K562 (cell line): ENCODE measurements around the gene PYGL. TPM values are rescaled to one million over a fixed set of nuclear protein-coding genes. Genes with fewer than 3 reads are reported as not detected.

Experiments used
- ARHGAP35 ChIP-seq: fragments of 450-650 bp; IDR thresholded peaks from 2 replicates; pipeline ENCODE4 v1.6.1; 2018; ENCODE audit not compliant: partially characterized antibody
- ARID1B ChIP-seq: fragments of 450-650 bp; IDR thresholded peaks from 2 replicates; pipeline ENCODE4 v1.6.1; 2016; ENCODE audit warnings: antibody characterized with exemption, mild to moderate bottlenecking, inconsistent platforms
- ATF1 ChIP-seq, 2 experiments: fragments of 450-650 bp in 1 of 2; IDR thresholded peaks; 2 replicates each; pipeline ENCODE4 v1.6.1; 2016; ENCODE audit warnings: missing compliant biosample characterization in 1 of 2, missing genetic modification characterization in 1 of 2
- BDP1 ChIP-seq: IDR thresholded peaks from 3 replicates; pipeline ENCODE4 v1.6.1; 2011; ENCODE audit not compliant: insufficient read length, insufficient read depth
- C11orf30 ChIP-seq: fragments of 450-650 bp; IDR thresholded peaks from 2 replicates; pipeline ENCODE4 v1.6.1; 2016; ENCODE audit warnings: low read depth, mild to moderate bottlenecking
- CEBPB ChIP-seq: fragments of 450-650 bp; IDR thresholded peaks from 2 replicates; pipeline ENCODE4 v1.6.1; 2016; ENCODE audit warnings: missing genetic modification characterization, missing compliant biosample characterization
- DPF2 ChIP-seq: fragments of 450-650 bp; IDR thresholded peaks from 2 replicates; pipeline ENCODE4 v1.6.1; 2016
- HNRNPUL1 ChIP-seq: fragments of 200-400 bp; formaldehyde crosslinking; IDR thresholded peaks from 2 replicates; pipeline ENCODE4 v1.6.1; 2017; ENCODE audit warnings: low read length
- MAFK ChIP-seq: IDR thresholded peaks from 2 replicates; pipeline ENCODE4 v1.6.1; 2011; ENCODE audit warnings: low read length, improper control_type of control experiment
- NFIC ChIP-seq: fragments of 450-650 bp; IDR thresholded peaks from 2 replicates; pipeline ENCODE4 v1.6.1; 2017; ENCODE audit warnings: mild to moderate bottlenecking, inconsistent platforms
- PHTF2 ChIP-seq: fragments of 250-450 bp; sonication (Bioruptor Pico); IDR thresholded peaks from 2 replicates; pipeline ENCODE4 v1.5.0; 2021; ENCODE audit warnings: mild to moderate bottlenecking
- PRPF4 ChIP-seq: fragments of 200-400 bp; formaldehyde crosslinking; IDR thresholded peaks from one replicate; pipeline ENCODE4 v1.6.1; 2017; ENCODE audit warnings: low read length, low read depth, mild to moderate bottlenecking; ENCODE audit not compliant: insufficient read depth, poor library complexity, severe bottlenecking
- SRSF3 ChIP-seq: fragments of 200-400 bp; formaldehyde crosslinking; IDR thresholded peaks from 2 replicates; pipeline ENCODE4 v1.6.1; 2016; ENCODE audit warnings: mild to moderate bottlenecking, low read length, moderate library complexity; ENCODE audit not compliant: insufficient read depth
- TAF1 ChIP-seq: IDR thresholded peaks from 2 replicates; pipeline ENCODE4 v1.6.1; 2011; ENCODE audit warnings: mild to moderate bottlenecking, low read length, moderate library complexity; ENCODE audit not compliant: insufficient read depth, control insufficient read depth, severe bottlenecking; ENCODE audit errors: extremely low read depth
- ZBTB17 ChIP-seq: fragments of 450-650 bp; formaldehyde crosslinking; IDR thresholded peaks from 2 replicates; pipeline ENCODE4 v1.4.0; 2020; ENCODE audit warnings: mild to moderate bottlenecking
- ZNF175 ChIP-seq: fragments of 200-800 bp; sonication (Bioruptor generic); IDR thresholded peaks from 2 replicates; pipeline ENCODE4 v1.6.1; 2016; ENCODE audit warnings: low read depth, mild to moderate bottlenecking, missing genetic modification characterization, missing compliant biosample characterization
- ZNF316 ChIP-seq: fragments of 450-650 bp; IDR thresholded peaks from 2 replicates; pipeline ENCODE4 v1.6.1; 2016
- ZNF431 ChIP-seq: sonication (generic); formaldehyde crosslinking; IDR thresholded peaks from 2 replicates; pipeline ENCODE4 v1.8.0; 2022; ENCODE audit warnings: mild to moderate bottlenecking, missing genetic modification reagents
- polyA plus RNA-seq, 8 experiments: library from polyadenylated mRNA; depleted of rRNA in 4 of 8; stranded (reverse) in 5 of 8; unstranded in 3 of 8; fragments of >200 nt; fragmentation: Nextera tagmentation in 2 of 8; fragmentation: Illumina TruSeq in 1 of 8; extraction: Ambion mirVana in 2 of 8; extraction: Trizol in 1 of 8; gene quantifications; 2 replicates each; pipeline versions ENCODE4 v1.2.1 to v1.2.3, GENCODE V29; 2011 to 2014; ENCODE audit warnings: inconsistent platforms in 1 of 8, missing spikeins in 1 of 8
- total RNA-seq, 7 experiments: library from RNA; depleted of rRNA in 6 of 7; stranded (reverse); fragments of >200 nt in 6 of 7; fragmentation: Illumina TruSeq in 2 of 7; extraction: Trizol in 2 of 7; gene quantifications; 2 replicates each; pipeline versions ENCODE4 v1.2.1 to v1.2.3, GENCODE V29; 2011 to 2021; ENCODE audit warnings: low replicate concordance in 1 of 7
- TF ChIP-seq, protein P1 (sequence below): sonication (generic); formaldehyde crosslinking; IDR thresholded peaks from 2 replicates; pipeline ENCODE4 v1.8.0; 2023; ENCODE audit warnings: mild to moderate bottlenecking, missing genetic modification reagents
- TF ChIP-seq, protein P2 (sequence below): fragments of 250-450 bp; sonication (Bioruptor Pico); IDR thresholded peaks from 2 replicates; pipeline ENCODE4 v1.9.0; 2021; ENCODE audit warnings: mild to moderate bottlenecking
- TF ChIP-seq, protein P3 (sequence below): fragments of 250-450 bp; sonication (Bioruptor Pico); IDR thresholded peaks from 2 replicates; pipeline ENCODE4 v1.5.0; 2021; ENCODE audit warnings: mild to moderate bottlenecking, borderline replicate concordance

Gene PYGL
- total and polyA plus RNA-seq, 9 of the 15 experiments (the other 6 are each of a cell fraction or from before 2014, with no cell fraction given), result 3.5 to 17.9 (median 13.1) TPM

DNA sequence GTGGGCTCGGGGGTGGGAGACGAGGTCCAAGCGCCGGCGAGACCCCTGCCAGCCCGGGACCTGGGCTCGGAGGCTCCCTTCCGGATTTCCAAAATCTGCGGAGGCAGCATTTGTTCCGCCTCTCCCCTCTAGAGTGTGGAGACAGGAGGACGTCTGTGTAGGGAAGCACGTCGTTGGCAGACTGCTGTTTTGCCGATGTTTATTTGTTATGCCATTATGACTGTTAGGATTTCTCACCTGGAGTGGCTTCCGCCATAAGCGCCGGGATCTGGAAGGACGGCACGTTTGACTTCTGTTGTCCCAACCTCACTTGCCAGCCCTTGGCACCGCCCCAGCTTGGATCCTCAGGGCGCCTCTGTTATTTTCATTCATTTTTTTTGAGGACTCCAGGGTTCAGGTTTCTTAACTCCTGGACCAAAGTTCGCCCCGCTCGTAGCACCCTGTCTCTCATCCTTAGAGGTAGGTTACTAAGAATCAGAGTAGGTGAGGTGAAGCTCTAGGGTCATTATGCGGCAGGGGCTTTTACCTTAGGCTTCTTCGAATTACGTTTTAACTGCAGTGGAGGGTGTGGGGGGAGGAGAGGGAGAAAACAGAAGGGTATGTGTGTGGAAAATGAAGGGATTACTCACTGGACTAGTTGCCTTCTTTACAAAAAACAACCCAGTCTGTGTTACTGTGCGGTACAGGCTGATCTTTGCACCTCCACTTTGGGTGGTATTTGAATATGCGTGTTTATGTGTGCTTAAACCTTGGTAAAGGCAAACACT is 547 bp upstream of the PYGL start (continued):
- TF ChIP-seq, protein P1, sequence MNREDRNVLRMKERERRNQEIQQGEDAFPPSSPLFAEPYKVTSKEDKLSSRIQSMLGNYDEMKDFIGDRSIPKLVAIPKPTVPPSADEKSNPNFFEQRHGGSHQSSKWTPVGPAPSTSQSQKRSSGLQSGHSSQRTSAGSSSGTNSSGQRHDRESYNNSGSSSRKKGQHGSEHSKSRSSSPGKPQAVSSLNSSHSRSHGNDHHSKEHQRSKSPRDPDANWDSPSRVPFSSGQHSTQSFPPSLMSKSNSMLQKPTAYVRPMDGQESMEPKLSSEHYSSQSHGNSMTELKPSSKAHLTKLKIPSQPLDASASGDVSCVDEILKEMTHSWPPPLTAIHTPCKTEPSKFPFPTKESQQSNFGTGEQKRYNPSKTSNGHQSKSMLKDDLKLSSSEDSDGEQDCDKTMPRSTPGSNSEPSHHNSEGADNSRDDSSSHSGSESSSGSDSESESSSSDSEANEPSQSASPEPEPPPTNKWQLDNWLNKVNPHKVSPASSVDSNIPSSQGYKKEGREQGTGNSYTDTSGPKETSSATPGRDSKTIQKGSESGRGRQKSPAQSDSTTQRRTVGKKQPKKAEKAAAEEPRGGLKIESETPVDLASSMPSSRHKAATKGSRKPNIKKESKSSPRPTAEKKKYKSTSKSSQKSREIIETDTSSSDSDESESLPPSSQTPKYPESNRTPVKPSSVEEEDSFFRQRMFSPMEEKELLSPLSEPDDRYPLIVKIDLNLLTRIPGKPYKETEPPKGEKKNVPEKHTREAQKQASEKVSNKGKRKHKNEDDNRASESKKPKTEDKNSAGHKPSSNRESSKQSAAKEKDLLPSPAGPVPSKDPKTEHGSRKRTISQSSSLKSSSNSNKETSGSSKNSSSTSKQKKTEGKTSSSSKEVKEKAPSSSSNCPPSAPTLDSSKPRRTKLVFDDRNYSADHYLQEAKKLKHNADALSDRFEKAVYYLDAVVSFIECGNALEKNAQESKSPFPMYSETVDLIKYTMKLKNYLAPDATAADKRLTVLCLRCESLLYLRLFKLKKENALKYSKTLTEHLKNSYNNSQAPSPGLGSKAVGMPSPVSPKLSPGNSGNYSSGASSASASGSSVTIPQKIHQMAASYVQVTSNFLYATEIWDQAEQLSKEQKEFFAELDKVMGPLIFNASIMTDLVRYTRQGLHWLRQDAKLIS (CRISPR knock-in tag), result no peak
- no peak for TF ChIP-seq PRPF4
- no peak for TF ChIP-seq ARHGAP35
- TF ChIP-seq, protein P2, sequence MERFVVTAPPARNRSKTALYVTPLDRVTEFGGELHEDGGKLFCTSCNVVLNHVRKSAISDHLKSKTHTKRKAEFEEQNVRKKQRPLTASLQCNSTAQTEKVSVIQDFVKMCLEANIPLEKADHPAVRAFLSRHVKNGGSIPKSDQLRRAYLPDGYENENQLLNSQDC (CRISPR knock-in tag), result no peak
- peak; percentile 71 for TF ChIP-seq ZNF316
- 0 out of 2 replicates have a peak, but pooled peaks have one; percentile 14 for TF ChIP-seq MAFK
- TF ChIP-seq ZNF175, result no peak
- no peak for TF ChIP-seq SRSF3
- TF ChIP-seq PHTF2 (CRISPR knock-in tag), result no peak
- no peak for TF ChIP-seq CEBPB (tag)
- no peak for TF ChIP-seq HNRNPUL1
- no peak for TF ChIP-seq BDP1
- TF ChIP-seq C11orf30, result peak; percentile 75
- no peak for TF ChIP-seq ZNF431 (CRISPR knock-in tag)
- TF ChIP-seq, protein P3, sequence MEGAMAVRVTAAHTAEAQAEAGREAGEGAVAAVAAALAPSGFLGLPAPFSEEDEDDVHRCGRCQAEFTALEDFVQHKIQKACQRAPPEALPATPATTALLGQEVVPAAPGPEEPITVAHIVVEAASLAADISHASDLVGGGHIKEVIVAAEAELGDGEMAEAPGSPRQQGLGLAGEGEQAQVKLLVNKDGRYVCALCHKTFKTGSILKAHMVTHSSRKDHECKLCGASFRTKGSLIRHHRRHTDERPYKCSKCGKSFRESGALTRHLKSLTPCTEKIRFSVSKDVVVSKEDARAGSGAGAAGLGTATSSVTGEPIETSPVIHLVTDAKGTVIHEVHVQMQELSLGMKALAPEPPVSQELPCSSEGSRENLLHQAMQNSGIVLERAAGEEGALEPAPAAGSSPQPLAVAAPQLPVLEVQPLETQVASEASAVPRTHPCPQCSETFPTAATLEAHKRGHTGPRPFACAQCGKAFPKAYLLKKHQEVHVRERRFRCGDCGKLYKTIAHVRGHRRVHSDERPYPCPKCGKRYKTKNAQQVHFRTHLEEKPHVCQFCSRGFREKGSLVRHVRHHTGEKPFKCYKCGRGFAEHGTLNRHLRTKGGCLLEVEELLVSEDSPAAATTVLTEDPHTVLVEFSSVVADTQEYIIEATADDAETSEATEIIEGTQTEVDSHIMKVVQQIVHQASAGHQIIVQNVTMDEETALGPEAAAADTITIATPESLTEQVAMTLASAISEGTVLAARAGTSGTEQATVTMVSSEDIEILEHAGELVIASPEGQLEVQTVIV (CRISPR knock-in tag), result no peak
- 0 out of 2 replicates have a peak, but pooled peaks have one; percentile 6 for TF ChIP-seq NFIC
- TF ChIP-seq ARID1B, result no peak
- TF ChIP-seq DPF2, result no peak
- no peak for TF ChIP-seq TAF1
- no peak for TF ChIP-seq ZBTB17 (CRISPR knock-in tag)
- no peak for TF ChIP-seq ATF1 (CRISPR knock-in tag; IDR thresholded peaks at IDR 0.05)
- 0 out of 2 replicates have a peak, but pooled peaks have one; percentile 15 for TF ChIP-seq ATF1 (tag; IDR thresholded peaks at IDR 0.05)
